GM23248 (cell line): ENCODE measurements around the gene SLMAP. TPM values are rescaled to one million over a fixed set of nuclear protein-coding genes. Genes with fewer than 3 reads are reported as not detected.

Experiments used
- DNase-seq: peaks from one replicate; pipeline ENCODE4 v3.0.0-alpha.2; 2015
- H2AFZ ChIP-seq: fragments of 200-600 bp; sonication (generic); 2 replicates; pipeline ENCODE4 v1.6.1; 2016; ENCODE audit warnings: antibody characterized with exemption
- H3F3A ChIP-seq: fragments of 200-600 bp; sonication (generic); 2 replicates; pipeline ENCODE4 v1.6.1; 2016; ENCODE audit warnings: mild to moderate bottlenecking, antibody characterized with exemption, mixed run types; ENCODE audit not compliant: insufficient read depth
- H3K27ac ChIP-seq: fragments of 200-600 bp; sonication (generic); 2 replicates; pipeline ENCODE4 v1.5.1; 2016; ENCODE audit warnings: mild to moderate bottlenecking
- H3K27me3 ChIP-seq: fragments of 200-600 bp; sonication (generic); replicated peaks from 2 replicates; pipeline ENCODE4 v1.6.1; 2016; ENCODE audit warnings: mild to moderate bottlenecking; ENCODE audit not compliant: insufficient read depth
- H3K36me3 ChIP-seq: fragments of 200-600 bp; sonication (generic); 2 replicates; pipeline ENCODE4 v1.6.1; 2016; ENCODE audit warnings: low read depth, mild to moderate bottlenecking
- H3K4me1 ChIP-seq: fragments of 200-600 bp; sonication (generic); 2 replicates; pipeline ENCODE4 v1.6.1; 2016; ENCODE audit warnings: mild to moderate bottlenecking; ENCODE audit not compliant: insufficient read depth
- H3K4me2 ChIP-seq: fragments of 200-600 bp; sonication (generic); one replicate; pipeline ENCODE4 v1.6.1; 2016; ENCODE audit warnings: mild to moderate bottlenecking; ENCODE audit not compliant: unreplicated experiment
- H3K4me3 ChIP-seq: fragments of 200-600 bp; sonication (generic); 2 replicates; pipeline ENCODE4 v1.5.1; 2016; ENCODE audit warnings: mild to moderate bottlenecking
- H3K79me2 ChIP-seq: fragments of 200-600 bp; sonication (generic); 2 replicates; pipeline ENCODE4 v1.6.1; 2016; ENCODE audit warnings: mild to moderate bottlenecking; ENCODE audit not compliant: insufficient read depth
- H3K9ac ChIP-seq: fragments of 200-600 bp; sonication (generic); 2 replicates; pipeline ENCODE4 v1.6.1; 2016; ENCODE audit warnings: mild to moderate bottlenecking
- H3K9me2 ChIP-seq: fragments of 200-600 bp; sonication (generic); 2 replicates; pipeline ENCODE4 v1.6.1; 2016; ENCODE audit warnings: mixed run types, mild to moderate bottlenecking, moderate library complexity; ENCODE audit not compliant: insufficient read depth
- H3K9me3 ChIP-seq: fragments of 200-600 bp; sonication (generic); one replicate; pipeline ENCODE4 v1.6.1; 2017; ENCODE audit warnings: low read depth
- H4K20me1 ChIP-seq: fragments of 200-600 bp; sonication (generic); 2 replicates; pipeline ENCODE4 v1.6.0; 2016; ENCODE audit not compliant: insufficient read depth
- EZH2 ChIP-seq: fragments of 200-600 bp; sonication (generic); IDR thresholded peaks from 2 replicates; pipeline ENCODE4 v1.6.1; 2018; ENCODE audit warnings: antibody characterized with exemption, mild to moderate bottlenecking; ENCODE audit not compliant: insufficient read depth, poor library complexity, severe bottlenecking
- EZH2phosphoT487 ChIP-seq: fragments of 200-600 bp; sonication (generic); IDR thresholded peaks from 2 replicates; pipeline ENCODE4 v1.6.1; 2018; ENCODE audit warnings: antibody characterized with exemption, moderate library complexity, mild to moderate bottlenecking, low read depth; ENCODE audit not compliant: insufficient read depth
- WGBS, 2 experiments: methylation state at CpG; one replicate each; pipeline ENCODE4 v1.1.6; 2015 to 2017; ENCODE audit warnings: low lambda C conversion rate in 2 of 2, low coverage in 1 of 2; ENCODE audit errors: missing lambda C conversion rate in 2 of 2; 5-methylcytosine and 5-hydroxymethylcytosine counted together
- in situ Hi-C: fragments of 300-500 bp; cut with MboI; formaldehyde crosslinking; loops from 2 replicates; pipeline ENCODE4 v1.15.0; 2020
- polyA plus RNA-seq: library from polyadenylated mRNA; unstranded; fragments of >200 nt; fragmentation: Nextera tagmentation; extraction: Ambion mirVana; gene quantifications from 2 replicates; pipeline ENCODE4 v1.2.1, GENCODE V29; 2016
- total RNA-seq: library from RNA; depleted of rRNA; stranded (reverse); fragments of >200 nt; shearing (Covaris generic); gene quantifications from 2 replicates; pipeline ENCODE4 v1.2.3, GENCODE V29; 2014; rRNA removed

Gene SLMAP
- total RNA-seq (33.9 and 40.2 TPM in 2 replicates), polyA plus RNA-seq (21.4 and 28.4 TPM in 2 replicates)

- peak within 1 kb of the TSS; percentile 97 for H3K4me2 ChIP-seq
- H3K36me3 ChIP-seq, result no peaks in the 10 kb centered on the region
- no peaks in the 10 kb centered on the region for H3K9me2 ChIP-seq
- peak within 1 kb of the TSS; percentile 76 for H3K27ac ChIP-seq
- H4K20me1 ChIP-seq, result 0 out of 2 replicates have a peak, but pooled peaks cover 6% of the 10 kb centered on the region
- H3K4me3 ChIP-seq, result peak within 1 kb of the TSS; percentile 83
- TF ChIP-seq EZH2phosphoT487 (no peak), EZH2 (no peak)
- H3F3A ChIP-seq, result peaks cover 4% of the 10 kb centered on the region; the same call in 1 of the 2 replicates
- no peaks in the 10 kb centered on the region for H3K27me3 ChIP-seq
- H2AFZ ChIP-seq, result peak within 1 kb of the TSS; percentile 100
- H3K9ac ChIP-seq, result peak within 1 kb of the TSS; percentile 86
- peak; percentile 99 for DNase-seq
- peaks cover 29% of the 10 kb centered on the region for H3K4me1 ChIP-seq
- no peaks in the 10 kb centered on the region for H3K9me3 ChIP-seq
- 1 to 2% methylated on average over 41 to 48 of the region's 48 CpGs for WGBS, 2 experiments
- in situ Hi-C loops, result no loop called here
- H3K79me2 ChIP-seq, result peaks cover 47% of the 10 kb centered on the region
Observed at GRCh38 chr3:57755741-57756527, at the start of gene SLMAP. Gene SLMAP (plus strand): TSS chr3:57756309. CDS start chr3:57757652, 1,343 bp downstream.

GRCh38 chr3:57706462-57706861, 49.6 kb upstream of the SLMAP start:
- H3K9ac ChIP-seq, result no peak overlapping the region
- DNase-seq, result peak; percentile 95
- H3K9me2 ChIP-seq, result no peaks in the 10 kb centered on the region
- no peaks in the 10 kb centered on the region for H3K79me2 ChIP-seq
- peak overlapping the region; percentile 45; the same call in 1 of the 2 replicates for H3K27ac ChIP-seq
- no peaks in the 10 kb centered on the region for H3K27me3 ChIP-seq
- H2AFZ ChIP-seq, result no peak overlapping the region
- peak overlapping the region; percentile 46; the same call in 1 of the 2 replicates for H3K4me3 ChIP-seq
- TF ChIP-seq EZH2 (no peak), EZH2phosphoT487 (no peak)
- peak overlapping the region; percentile 67 for H3K4me2 ChIP-seq
- no peaks in the 10 kb centered on the region for H3K9me3 ChIP-seq
- H3F3A ChIP-seq, result peaks cover 19% of the 10 kb centered on the region; the same call in 1 of the 2 replicates
- in situ Hi-C loops, result no loop called here
- no peaks in the 10 kb centered on the region for H3K36me3 ChIP-seq
- H4K20me1 ChIP-seq, result no peaks in the 10 kb centered on the region
- 13 to 14% methylated on average over 3 of the region's 3 CpGs for WGBS, 2 experiments
- H3K4me1 ChIP-seq, result peaks cover 18% of the 10 kb centered on the region

- H3K79me2 ChIP-seq, result no peaks in the 10 kb centered on the region
- DNase-seq, result no peak
- H3K36me3 ChIP-seq, result no peaks in the 10 kb centered on the region
- no peak overlapping the region; the same call in 1 of the 2 replicates for H3K9ac ChIP-seq
- peaks cover 18% of the 10 kb centered on the region for H3K4me1 ChIP-seq
- H4K20me1 ChIP-seq, result no peaks in the 10 kb centered on the region
- peak overlapping the region; percentile 59 for H2AFZ ChIP-seq
- 14 to 23% methylated on average over 2 of the region's 2 CpGs for WGBS, 2 experiments
- TF ChIP-seq EZH2phosphoT487, result no peak
- TF ChIP-seq EZH2, result no peak
- H3F3A ChIP-seq, result peaks cover 19% of the 10 kb centered on the region; the same call in 1 of the 2 replicates
- H3K9me2 ChIP-seq, result no peaks in the 10 kb centered on the region
- no peaks in the 10 kb centered on the region for H3K27me3 ChIP-seq
- in situ Hi-C loops, result no loop called here
- H3K4me3 ChIP-seq, result no peak overlapping the region
- no peak overlapping the region for H3K27ac ChIP-seq
- H3K4me2 ChIP-seq, result peak overlapping the region; percentile 1
- no peaks in the 10 kb centered on the region for H3K9me3 ChIP-seq
Observed at GRCh38 chr3:57709031-57709430, 47.1 kb upstream of the SLMAP start.

GRCh38 chr3:57709559-57709958, 46.5 kb upstream of the SLMAP start:
- in situ Hi-C loops, result no loop called here
- Histone ChIP-seq H3K9me2 (no peaks in the 10 kb centered on the region), H3K79me2 (no peaks in the 10 kb centered on the region), H3F3A (peaks cover 19% of the 10 kb centered on the region; the same call in 1 of the 2 replicates), H3K9me3 (no peaks in the 10 kb centered on the region), H3K36me3 (no peaks in the 10 kb centered on the region), H3K4me3 (no peak overlapping the region), H2AFZ (peak overlapping the region; percentile 59), H3K27me3 (no peaks in the 10 kb centered on the region), H3K27ac (no peak overlapping the region), H3K4me2 (peak overlapping the region; percentile 1), H3K9ac (no peak overlapping the region; the same call in 1 of the 2 replicates), H3K4me1 (peaks cover 18% of the 10 kb centered on the region), H4K20me1 (no peaks in the 10 kb centered on the region)
- 4 to 7% methylated on average over 2 of the region's 2 CpGs for WGBS, 2 experiments
- no peak for DNase-seq
- TF ChIP-seq EZH2phosphoT487, result no peak
- no peak for TF ChIP-seq EZH2
